Liver (tissue), 9 donors: ENCODE measurements around the gene TFF1. TPM values are rescaled to one million over a fixed set of nuclear protein-coding genes. Genes with fewer than 3 reads are reported as not detected.

Source experiments
- DNase-seq: peaks from one replicate; pipeline ENCODE4 v3.0.0-alpha.2; 2017; ENCODE audit warnings: low spot score
- H3K27ac ChIP-seq, 2 donors: one replicate each; pipeline ENCODE4 v1.7.0; 2013; ENCODE audit warnings: inconsistent platforms in 2 of 2, low read length in 2 of 2, control low read depth in 1 of 2, low read depth in 1 of 2, mild to moderate bottlenecking in 1 of 2
- H3K27me3 ChIP-seq, 4 donors: one replicate each; pipeline versions ENCODE4 v1.6.1 to v1.7.0; 2013; ENCODE audit warnings: low read length in 3 of 4, inconsistent platforms in 1 of 4, mild to moderate bottlenecking in 1 of 4, moderate library complexity in 1 of 4; ENCODE audit not compliant: control insufficient read depth in 4 of 4, insufficient read depth in 4 of 4
- H3K36me3 ChIP-seq, 4 donors: one replicate each; pipeline versions ENCODE4 v1.6.1 to v1.7.0; 2013; ENCODE audit warnings: low read length in 3 of 4, mild to moderate bottlenecking in 3 of 4, low read depth in 1 of 4, moderate library complexity in 1 of 4; ENCODE audit not compliant: control insufficient read depth in 4 of 4, insufficient read depth in 3 of 4
- H3K4me1 ChIP-seq, 4 donors: one replicate each; pipeline versions ENCODE4 v1.6.1 to v1.7.0; 2013; ENCODE audit warnings: low read length in 3 of 4, mild to moderate bottlenecking in 3 of 4, moderate library complexity in 1 of 4; ENCODE audit not compliant: control insufficient read depth in 4 of 4, insufficient read depth in 4 of 4
- H3K4me3 ChIP-seq, 3 donors: one replicate each; pipeline versions ENCODE4 v1.6.1 to v1.7.0; 2013; ENCODE audit warnings: low read length in 3 of 3, control low read depth in 1 of 3, low read depth in 1 of 3, mild to moderate bottlenecking in 1 of 3
- H3K9ac ChIP-seq, 2 donors: one replicate each; pipeline ENCODE4 v1.7.0; 2013; ENCODE audit warnings: low read length in 2 of 2, mild to moderate bottlenecking in 2 of 2, moderate library complexity in 2 of 2, control low read depth in 1 of 2, low read depth in 1 of 2
- H3K9me3 ChIP-seq, 4 donors: one replicate each; pipeline versions ENCODE4 v1.6.1 to v1.7.0; 2013; ENCODE audit warnings: low read length in 3 of 4; ENCODE audit not compliant: control insufficient read depth in 4 of 4
- EGR1 ChIP-seq, 2 donors: IDR thresholded peaks; 2 replicates each; pipeline ENCODE4 v1.6.1; 2016 to 2018; ENCODE audit warnings: antibody characterized with exemption in 2 of 2, low read depth in 2 of 2
- FOXA1 ChIP-seq: IDR thresholded peaks from 2 replicates; pipeline ENCODE4 v1.6.1; 2016; ENCODE audit warnings: antibody characterized with exemption
- FOXA2 ChIP-seq: IDR thresholded peaks from 2 replicates; pipeline ENCODE4 v1.6.1; 2016; ENCODE audit warnings: antibody characterized with exemption
- HNF4A ChIP-seq, 2 donors: conservative IDR thresholded peaks; 2 replicates each; pipeline ENCODE4 v1.6.1; 2016; ENCODE audit warnings: antibody characterized with exemption in 2 of 2, mild to moderate bottlenecking in 2 of 2
- HNF4G ChIP-seq: IDR thresholded peaks from 2 replicates; pipeline ENCODE4 v1.6.1; 2016; ENCODE audit warnings: antibody characterized with exemption
- JUND ChIP-seq, 2 donors: IDR thresholded peaks; 2 replicates each; pipeline ENCODE4 v1.6.1; 2016; ENCODE audit warnings: antibody characterized with exemption in 2 of 2
- MAX ChIP-seq: IDR thresholded peaks from 2 replicates; pipeline ENCODE4 v1.6.1; 2016; ENCODE audit warnings: antibody characterized with exemption
- RAD21 ChIP-seq, 2 donors: IDR thresholded peaks; 2 replicates each; pipeline ENCODE4 v1.6.1; 2016; ENCODE audit warnings: antibody characterized with exemption in 2 of 2, mild to moderate bottlenecking in 2 of 2
- REST ChIP-seq: IDR thresholded peaks from 2 replicates; pipeline ENCODE4 v1.6.1; 2016; ENCODE audit warnings: antibody characterized with exemption, mild to moderate bottlenecking
- SP1 ChIP-seq: IDR thresholded peaks from 2 replicates; pipeline ENCODE4 v1.6.1; 2018; ENCODE audit warnings: antibody characterized with exemption, mild to moderate bottlenecking
- TAF1 ChIP-seq: conservative IDR thresholded peaks from 2 replicates; pipeline ENCODE4 v1.6.1; 2016; ENCODE audit warnings: antibody characterized with exemption, mild to moderate bottlenecking
- YY1 ChIP-seq: IDR thresholded peaks from 2 replicates; pipeline ENCODE4 v1.6.1; 2016; ENCODE audit warnings: antibody characterized with exemption, mild to moderate bottlenecking
- ZBTB33 ChIP-seq: IDR thresholded peaks from 2 replicates; pipeline ENCODE4 v1.6.1; 2016; ENCODE audit warnings: antibody characterized with exemption
- WGBS: extraction: QIAGEN DNeasy Blood & Tissue Kit; methylation state at CpG from one replicate; pipeline ENCODE4 v1.1.7; 2013; 5-methylcytosine and 5-hydroxymethylcytosine counted together
- polyA plus RNA-seq, 2 donors: library from polyadenylated mRNA; stranded (reverse) in 1 of 2; unstranded in 1 of 2; fragments of 200-250 nt in 1 of 2; fragments of >200 nt in 1 of 2; fragmentation: Nextera tagmentation in 1 of 2; extraction: Ambion mirVana in 1 of 2; gene quantifications; one replicate each; pipeline versions ENCODE4 v1.2.1 to v1.2.3, GENCODE V29; 2013 to 2015
- total RNA-seq, 2 donors: library from RNA; depleted of rRNA; stranded (reverse); fragments of >200 nt; gene quantifications; one replicate each; pipeline ENCODE4 v1.2.3, GENCODE V29; 2014
- TF ChIP-seq, protein P1 (sequence below): fragments of 150-350 bp; IDR thresholded peaks from 2 replicates; pipeline ENCODE4 v1.5.1; 2017; ENCODE audit warnings: improper control_type of control experiment, low read depth, low read length; ENCODE audit not compliant: missing input control
- donor health status: healthy.
- donor health status: healthy.
- donor health status: healthy.
- donor health status: healthy.
- donor health status: healthy.

The TFF1 gene
- total and polyA plus RNA-seq, 4 donors, result not detected

DNA sequence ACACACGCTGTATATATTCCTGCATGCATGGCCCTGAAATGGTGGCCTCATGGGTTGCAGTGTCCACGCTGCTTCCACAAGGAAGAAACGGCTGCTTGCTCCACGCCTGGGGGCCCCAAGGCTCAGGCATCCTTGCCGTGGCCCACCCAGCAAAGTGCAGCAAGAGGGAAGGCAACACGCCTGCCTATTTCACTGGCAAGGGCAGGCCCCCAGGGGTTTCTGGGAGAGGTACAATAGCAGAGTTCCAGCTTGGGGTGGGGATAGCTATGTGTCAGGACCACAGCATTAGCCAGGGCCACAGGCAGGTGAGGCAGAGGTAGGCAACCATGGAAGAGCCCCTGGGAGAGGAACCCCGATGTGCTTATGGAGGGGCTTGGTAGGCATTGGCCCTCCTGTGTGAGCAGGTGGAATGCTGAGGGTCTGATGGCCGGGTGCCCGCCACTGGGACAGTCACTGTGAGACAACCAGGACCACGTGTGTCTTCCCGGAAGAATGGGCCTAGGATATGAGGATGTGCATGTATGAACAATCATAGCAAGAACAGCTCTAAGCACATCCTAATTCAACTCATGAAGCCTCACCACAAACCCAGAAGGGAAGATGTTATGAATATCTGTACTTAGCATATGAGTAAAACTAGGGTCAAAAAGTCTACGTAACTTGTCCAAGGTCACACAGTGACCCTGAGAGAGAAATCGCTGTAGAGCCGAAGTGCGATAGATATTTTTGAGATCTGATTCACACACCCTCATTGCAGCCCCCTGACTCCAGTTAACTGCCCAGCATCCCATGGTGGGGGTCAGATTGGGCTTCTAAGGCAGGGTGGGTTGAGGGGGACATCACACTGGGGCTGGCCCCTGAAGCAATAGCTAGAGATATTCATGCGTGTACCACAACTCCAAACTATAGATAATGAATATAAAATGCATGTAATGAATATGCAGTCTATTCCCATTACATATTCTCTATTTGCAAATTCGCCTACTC, 27.3 kb downstream of the TFF1 start:
- Histone ChIP-seq H3K36me3 (no peaks in the 10 kb centered on the region), H3K4me3 (no peak overlapping the region), H3K9me3 (no peaks in the 10 kb centered on the region), H3K9ac (no peak overlapping the region), H3K4me1 (peaks cover 0 to 5% (median 0%) of the 10 kb centered on the region in 4 donors), H3K27ac (no peak overlapping the region), H3K27me3 (no peaks in the 10 kb centered on the region)
- TF ChIP-seq FOXA1, result no peak
- TF ChIP-seq, protein P1, sequence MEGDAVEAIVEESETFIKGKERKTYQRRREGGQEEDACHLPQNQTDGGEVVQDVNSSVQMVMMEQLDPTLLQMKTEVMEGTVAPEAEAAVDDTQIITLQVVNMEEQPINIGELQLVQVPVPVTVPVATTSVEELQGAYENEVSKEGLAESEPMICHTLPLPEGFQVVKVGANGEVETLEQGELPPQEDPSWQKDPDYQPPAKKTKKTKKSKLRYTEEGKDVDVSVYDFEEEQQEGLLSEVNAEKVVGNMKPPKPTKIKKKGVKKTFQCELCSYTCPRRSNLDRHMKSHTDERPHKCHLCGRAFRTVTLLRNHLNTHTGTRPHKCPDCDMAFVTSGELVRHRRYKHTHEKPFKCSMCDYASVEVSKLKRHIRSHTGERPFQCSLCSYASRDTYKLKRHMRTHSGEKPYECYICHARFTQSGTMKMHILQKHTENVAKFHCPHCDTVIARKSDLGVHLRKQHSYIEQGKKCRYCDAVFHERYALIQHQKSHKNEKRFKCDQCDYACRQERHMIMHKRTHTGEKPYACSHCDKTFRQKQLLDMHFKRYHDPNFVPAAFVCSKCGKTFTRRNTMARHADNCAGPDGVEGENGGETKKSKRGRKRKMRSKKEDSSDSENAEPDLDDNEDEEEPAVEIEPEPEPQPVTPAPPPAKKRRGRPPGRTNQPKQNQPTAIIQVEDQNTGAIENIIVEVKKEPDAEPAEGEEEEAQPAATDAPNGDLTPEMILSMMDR, result no peak
- no peak for TF ChIP-seq JUND (IDR thresholded peaks at IDR 0.05)
- TF ChIP-seq SP1, result no peak
- TF ChIP-seq REST, result no peak
- TF ChIP-seq FOXA2, result no peak
- TF ChIP-seq RAD21 (IDR thresholded peaks at IDR 0.05), result no peak
- no peak for TF ChIP-seq HNF4G
- TF ChIP-seq MAX, result no peak
- TF ChIP-seq ZBTB33, result no peak
- no peak for TF ChIP-seq HNF4A (conservative IDR thresholded peaks at IDR 0.05)
- no peak for TF ChIP-seq TAF1
- TF ChIP-seq YY1, result no peak
- no peak for TF ChIP-seq EGR1 (IDR thresholded peaks at IDR 0.05; ENCODE audit: low read depth in 2 of 2)
- DNase-seq, result no peak
- 92% methylated on average over 17 of the region's 17 CpGs for WGBS
